WTC11 (cell line): ENCODE data around the gene ROR2. TPM values are rescaled to one million over a fixed set of nuclear protein-coding genes. Genes with fewer than 3 reads are reported as not detected.

Experiments used
- ATAC-seq: fragments of 200-7000 bp; cut with Tn5 transposase; 2 replicates; pipeline ENCODE4 v1.10.0; 2021; ENCODE audit warnings: mild to moderate bottlenecking, moderate library complexity
- CTCF ChIA-PET: fragments of 300-600 bp; sonication (Branson Sonifier 250); formaldehyde crosslinking; loops from one replicate; lab custom pipeline; 2021; ENCODE audit warnings: antibody characterized with exemption; lab: Charles Lee
- POLR2A ChIA-PET: fragments of 350-600 bp; sonication (Branson Sonifier 250); formaldehyde crosslinking; loops from one replicate; lab custom pipeline; 2021; ENCODE audit warnings: antibody characterized with exemption; lab: Charles Lee
- DNase-seq: peaks from one replicate; pipeline ENCODE4 v3.0.0; 2021; ENCODE audit warnings: low spot score
- H3K27ac Mint-ChIP-seq: 2 replicates; pipeline ENCODE4 v1.8.0; 2021; ENCODE audit warnings: mixed read lengths
- H3K27me3 Mint-ChIP-seq: 2 replicates; pipeline ENCODE4 v1.8.0; 2021; ENCODE audit warnings: low read depth, mild to moderate bottlenecking, moderate library complexity, mixed read lengths
- H3K36me3 Mint-ChIP-seq: 2 replicates; pipeline ENCODE4 v1.8.0; 2021; ENCODE audit warnings: mixed read lengths
- H3K4me1 Mint-ChIP-seq: 2 replicates; pipeline ENCODE4 v1.8.0; 2022; ENCODE audit warnings: mixed read lengths
- H3K4me3 Mint-ChIP-seq: 2 replicates; pipeline ENCODE4 v1.8.0; 2021; ENCODE audit warnings: mild to moderate bottlenecking, moderate library complexity, mixed read lengths
- H3K9me3 Mint-ChIP-seq: 2 replicates; pipeline ENCODE4 v1.8.0; 2021; ENCODE audit warnings: mixed read lengths
- GRHL2 ChIP-seq: fragments of 250-450 bp; sonication (Bioruptor Pico); IDR thresholded peaks from 2 replicates; pipeline ENCODE4 v1.8.0; 2022; ENCODE audit warnings: mild to moderate bottlenecking, moderate library complexity; ENCODE audit not compliant: insufficient replicate concordance, severe bottlenecking
- MYBL2 ChIP-seq: sonication (generic); formaldehyde crosslinking; IDR thresholded peaks from 2 replicates; pipeline ENCODE4 v1.8.1; 2023; ENCODE audit warnings: mild to moderate bottlenecking, moderate library complexity, missing genetic modification reagents
- NFATC4 ChIP-seq: fragments of 250-450 bp; sonication (Bioruptor Pico); IDR thresholded peaks from 2 replicates; pipeline ENCODE4 v1.9.0; 2021; ENCODE audit warnings: mild to moderate bottlenecking
- RORB ChIP-seq: fragments of 250-450 bp; sonication (Bioruptor Pico); IDR thresholded peaks from 2 replicates; pipeline ENCODE4 v1.9.0; 2021; ENCODE audit warnings: mild to moderate bottlenecking
- SMAD3 ChIP-seq: sonication (generic); formaldehyde crosslinking; IDR thresholded peaks from 2 replicates; pipeline ENCODE4 v1.8.0; 2022; ENCODE audit warnings: missing genetic modification reagents, mild to moderate bottlenecking, borderline replicate concordance
- TEAD1 ChIP-seq: sonication (generic); formaldehyde crosslinking; IDR thresholded peaks from 2 replicates; pipeline ENCODE4 v1.8.0; 2022; ENCODE audit warnings: mild to moderate bottlenecking, missing genetic modification reagents
- ZBTB21 ChIP-seq: sonication (generic); formaldehyde crosslinking; IDR thresholded peaks from 2 replicates; pipeline ENCODE4 v1.8.1; 2023; ENCODE audit warnings: mild to moderate bottlenecking, missing genetic modification reagents, borderline replicate concordance
- ZNF263 ChIP-seq: sonication (generic); formaldehyde crosslinking; IDR thresholded peaks from 2 replicates; pipeline ENCODE4 v1.8.1; 2022; ENCODE audit warnings: low read depth, mild to moderate bottlenecking, moderate library complexity, missing genetic modification reagents
- total RNA-seq: library from RNA; stranded (reverse); gene quantifications from 3 replicates; pipeline ENCODE4 v1.2.3, GENCODE V29; 2021
- TF ChIP-seq, protein P1 (sequence below): sonication (generic); formaldehyde crosslinking; IDR thresholded peaks from 2 replicates; pipeline ENCODE4 v1.8.1; 2023; ENCODE audit warnings: mild to moderate bottlenecking, missing genetic modification reagents
- TF ChIP-seq, protein P2 (sequence below): fragments of 250-450 bp; sonication (Bioruptor Pico); IDR thresholded peaks from 2 replicates; pipeline ENCODE4 v1.9.0; 2021; ENCODE audit warnings: mild to moderate bottlenecking
- TF ChIP-seq, protein P3 (sequence below): sonication (generic); formaldehyde crosslinking; IDR thresholded peaks from 2 replicates; pipeline ENCODE4 v1.8.1; 2022; ENCODE audit warnings: mild to moderate bottlenecking, moderate library complexity, missing genetic modification reagents
- TF ChIP-seq, protein P4 (sequence below): sonication (generic); formaldehyde crosslinking; IDR thresholded peaks from 2 replicates; pipeline ENCODE4 v1.8.0; 2023; ENCODE audit warnings: missing genetic modification reagents
- TF ChIP-seq, protein P5 (sequence below): sonication (generic); formaldehyde crosslinking; IDR thresholded peaks from 2 replicates; pipeline ENCODE4 v1.8.1; 2022; ENCODE audit warnings: mild to moderate bottlenecking, missing genetic modification reagents, moderate library complexity, borderline replicate concordance
- TF ChIP-seq, protein P6 (sequence below): fragments of 250-450 bp; sonication (Bioruptor Pico); IDR thresholded peaks from 2 replicates; pipeline ENCODE4 v1.9.0; 2021; ENCODE audit warnings: moderate library complexity, mild to moderate bottlenecking, inconsistent platforms, borderline replicate concordance
- TF ChIP-seq, protein P7 (sequence below): sonication (generic); formaldehyde crosslinking; conservative IDR thresholded peaks from 2 replicates; pipeline ENCODE4 v1.8.1; 2022; ENCODE audit warnings: mild to moderate bottlenecking, missing genetic modification reagents
- TF ChIP-seq, protein P8 (sequence below): fragments of 250-450 bp; sonication (Bioruptor Pico); IDR thresholded peaks from 2 replicates; pipeline ENCODE4 v1.8.0; 2021; ENCODE audit warnings: mild to moderate bottlenecking
- TF ChIP-seq, protein P9 (sequence below): sonication (generic); formaldehyde crosslinking; IDR thresholded peaks from 2 replicates; pipeline ENCODE4 v1.8.0; 2022; ENCODE audit warnings: mild to moderate bottlenecking, missing genetic modification reagents

Gene ROR2
- total RNA-seq, 1 experiment from 2014 or later, result 19.8 TPM

DNA sequence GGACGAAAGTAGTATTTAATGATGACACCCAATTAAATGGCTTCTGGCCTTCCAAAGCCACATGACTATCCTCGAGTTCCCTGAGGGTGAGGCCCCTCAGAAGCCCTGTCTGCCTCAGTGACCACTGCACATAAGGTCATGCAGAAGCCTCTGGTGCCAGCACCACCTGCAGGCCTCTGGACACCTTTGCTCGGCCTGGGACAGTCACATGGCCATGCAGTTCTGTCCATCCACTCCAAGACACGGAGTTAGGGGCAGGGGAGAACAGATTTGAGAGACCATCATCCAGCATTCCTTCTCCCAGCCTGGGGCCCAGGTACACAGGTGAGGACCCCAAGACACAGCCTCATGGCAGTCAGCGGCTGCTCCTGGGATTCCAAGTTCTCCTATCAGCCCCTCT is 145.0 kb downstream of the ROR2 start (continued):
- TF ChIP-seq, protein P1, sequence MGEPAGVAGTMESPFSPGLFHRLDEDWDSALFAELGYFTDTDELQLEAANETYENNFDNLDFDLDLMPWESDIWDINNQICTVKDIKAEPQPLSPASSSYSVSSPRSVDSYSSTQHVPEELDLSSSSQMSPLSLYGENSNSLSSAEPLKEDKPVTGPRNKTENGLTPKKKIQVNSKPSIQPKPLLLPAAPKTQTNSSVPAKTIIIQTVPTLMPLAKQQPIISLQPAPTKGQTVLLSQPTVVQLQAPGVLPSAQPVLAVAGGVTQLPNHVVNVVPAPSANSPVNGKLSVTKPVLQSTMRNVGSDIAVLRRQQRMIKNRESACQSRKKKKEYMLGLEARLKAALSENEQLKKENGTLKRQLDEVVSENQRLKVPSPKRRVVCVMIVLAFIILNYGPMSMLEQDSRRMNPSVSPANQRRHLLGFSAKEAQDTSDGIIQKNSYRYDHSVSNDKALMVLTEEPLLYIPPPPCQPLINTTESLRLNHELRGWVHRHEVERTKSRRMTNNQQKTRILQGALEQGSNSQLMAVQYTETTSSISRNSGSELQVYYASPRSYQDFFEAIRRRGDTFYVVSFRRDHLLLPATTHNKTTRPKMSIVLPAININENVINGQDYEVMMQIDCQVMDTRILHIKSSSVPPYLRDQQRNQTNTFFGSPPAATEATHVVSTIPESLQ, result no peak
- TF ChIP-seq, protein P2, sequence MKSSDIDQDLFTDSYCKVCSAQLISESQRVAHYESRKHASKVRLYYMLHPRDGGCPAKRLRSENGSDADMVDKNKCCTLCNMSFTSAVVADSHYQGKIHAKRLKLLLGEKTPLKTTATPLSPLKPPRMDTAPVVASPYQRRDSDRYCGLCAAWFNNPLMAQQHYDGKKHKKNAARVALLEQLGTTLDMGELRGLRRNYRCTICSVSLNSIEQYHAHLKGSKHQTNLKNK (CRISPR knock-in tag), result no peak

DNA sequence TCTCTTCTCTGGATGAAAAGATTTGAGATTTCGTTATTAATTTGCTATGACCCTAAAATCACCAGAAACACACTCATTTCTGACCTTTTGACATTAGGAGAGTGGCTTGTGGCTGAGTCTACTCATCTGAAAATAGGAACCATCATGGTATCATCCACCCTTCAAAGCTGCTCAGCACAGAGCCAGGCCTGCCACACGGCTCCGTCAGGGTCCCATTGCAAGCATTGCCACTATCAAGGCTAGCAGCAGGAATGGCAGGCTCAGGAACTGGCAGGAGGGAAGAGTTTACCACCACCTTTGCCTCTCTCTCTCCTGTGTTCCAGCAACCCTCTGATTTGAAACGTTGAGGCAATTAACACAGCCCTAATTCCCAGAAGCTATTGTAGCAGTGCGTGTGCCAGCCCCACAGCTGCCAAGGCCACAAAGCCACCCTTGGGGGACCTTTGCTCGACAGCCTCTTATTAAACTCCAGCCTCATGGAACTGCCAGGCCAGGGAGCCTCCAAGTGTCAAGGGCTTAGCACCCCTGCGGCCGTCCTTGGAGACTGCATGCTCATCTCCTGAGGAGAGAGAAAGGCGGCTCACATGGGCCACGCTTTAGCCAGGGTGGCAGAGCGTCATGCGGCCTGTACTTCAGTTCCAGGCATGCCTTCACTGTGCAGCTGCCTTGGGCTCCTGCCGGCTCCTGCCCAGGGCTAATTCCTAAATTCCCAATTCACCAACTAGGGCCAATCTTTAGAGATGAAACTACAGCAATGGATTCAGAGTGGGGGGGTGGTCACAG is 145.9 kb downstream of the ROR2 start:
- TF ChIP-seq NFATC4 (CRISPR knock-in tag), result no peak
- TF ChIP-seq, protein P3, sequence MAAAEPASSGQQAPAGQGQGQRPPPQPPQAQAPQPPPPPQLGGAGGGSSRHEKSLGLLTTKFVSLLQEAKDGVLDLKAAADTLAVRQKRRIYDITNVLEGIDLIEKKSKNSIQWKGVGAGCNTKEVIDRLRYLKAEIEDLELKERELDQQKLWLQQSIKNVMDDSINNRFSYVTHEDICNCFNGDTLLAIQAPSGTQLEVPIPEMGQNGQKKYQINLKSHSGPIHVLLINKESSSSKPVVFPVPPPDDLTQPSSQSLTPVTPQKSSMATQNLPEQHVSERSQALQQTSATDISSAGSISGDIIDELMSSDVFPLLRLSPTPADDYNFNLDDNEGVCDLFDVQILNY (CRISPR knock-in tag), result no peak
- no peak for TF ChIP-seq RORB (CRISPR knock-in tag)
- TF ChIP-seq, protein P4, sequence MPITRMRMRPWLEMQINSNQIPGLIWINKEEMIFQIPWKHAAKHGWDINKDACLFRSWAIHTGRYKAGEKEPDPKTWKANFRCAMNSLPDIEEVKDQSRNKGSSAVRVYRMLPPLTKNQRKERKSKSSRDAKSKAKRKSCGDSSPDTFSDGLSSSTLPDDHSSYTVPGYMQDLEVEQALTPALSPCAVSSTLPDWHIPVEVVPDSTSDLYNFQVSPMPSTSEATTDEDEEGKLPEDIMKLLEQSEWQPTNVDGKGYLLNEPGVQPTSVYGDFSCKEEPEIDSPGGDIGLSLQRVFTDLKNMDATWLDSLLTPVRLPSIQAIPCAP (CRISPR knock-in tag), result no peak
- TF ChIP-seq, protein P5, sequence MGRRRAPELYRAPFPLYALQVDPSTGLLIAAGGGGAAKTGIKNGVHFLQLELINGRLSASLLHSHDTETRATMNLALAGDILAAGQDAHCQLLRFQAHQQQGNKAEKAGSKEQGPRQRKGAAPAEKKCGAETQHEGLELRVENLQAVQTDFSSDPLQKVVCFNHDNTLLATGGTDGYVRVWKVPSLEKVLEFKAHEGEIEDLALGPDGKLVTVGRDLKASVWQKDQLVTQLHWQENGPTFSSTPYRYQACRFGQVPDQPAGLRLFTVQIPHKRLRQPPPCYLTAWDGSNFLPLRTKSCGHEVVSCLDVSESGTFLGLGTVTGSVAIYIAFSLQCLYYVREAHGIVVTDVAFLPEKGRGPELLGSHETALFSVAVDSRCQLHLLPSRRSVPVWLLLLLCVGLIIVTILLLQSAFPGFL, result no peak
- TF ChIP-seq, protein P6, sequence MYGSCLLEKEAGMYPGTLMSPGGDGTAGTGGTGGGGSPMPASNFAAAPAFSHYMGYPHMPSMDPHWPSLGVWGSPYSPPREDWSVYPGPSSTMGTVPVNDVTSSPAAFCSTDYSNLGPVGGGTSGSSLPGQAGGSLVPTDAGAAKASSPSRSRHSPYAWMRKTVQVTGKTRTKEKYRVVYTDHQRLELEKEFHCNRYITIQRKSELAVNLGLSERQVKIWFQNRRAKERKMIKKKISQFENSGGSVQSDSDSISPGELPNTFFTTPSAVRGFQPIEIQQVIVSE (CRISPR knock-in tag), result no peak
- no peak for TF ChIP-seq MYBL2
- TF ChIP-seq GRHL2 (CRISPR knock-in tag), result no peak
- TF ChIP-seq, protein P7, sequence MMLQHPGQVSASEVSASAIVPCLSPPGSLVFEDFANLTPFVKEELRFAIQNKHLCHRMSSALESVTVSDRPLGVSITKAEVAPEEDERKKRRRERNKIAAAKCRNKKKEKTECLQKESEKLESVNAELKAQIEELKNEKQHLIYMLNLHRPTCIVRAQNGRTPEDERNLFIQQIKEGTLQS (CRISPR knock-in tag), result no peak
- TF ChIP-seq TEAD1 (CRISPR knock-in tag), result no peak
- TF ChIP-seq SMAD3, result no peak
- TF ChIP-seq ZNF263, result no peak
- no peak for TF ChIP-seq ZBTB21 (CRISPR knock-in tag)
- TF ChIP-seq, protein P8, sequence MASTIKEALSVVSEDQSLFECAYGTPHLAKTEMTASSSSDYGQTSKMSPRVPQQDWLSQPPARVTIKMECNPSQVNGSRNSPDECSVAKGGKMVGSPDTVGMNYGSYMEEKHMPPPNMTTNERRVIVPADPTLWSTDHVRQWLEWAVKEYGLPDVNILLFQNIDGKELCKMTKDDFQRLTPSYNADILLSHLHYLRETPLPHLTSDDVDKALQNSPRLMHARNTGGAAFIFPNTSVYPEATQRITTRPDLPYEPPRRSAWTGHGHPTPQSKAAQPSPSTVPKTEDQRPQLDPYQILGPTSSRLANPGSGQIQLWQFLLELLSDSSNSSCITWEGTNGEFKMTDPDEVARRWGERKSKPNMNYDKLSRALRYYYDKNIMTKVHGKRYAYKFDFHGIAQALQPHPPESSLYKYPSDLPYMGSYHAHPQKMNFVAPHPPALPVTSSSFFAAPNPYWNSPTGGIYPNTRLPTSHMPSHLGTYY (CRISPR knock-in tag), result no peak
- TF ChIP-seq, protein P9, sequence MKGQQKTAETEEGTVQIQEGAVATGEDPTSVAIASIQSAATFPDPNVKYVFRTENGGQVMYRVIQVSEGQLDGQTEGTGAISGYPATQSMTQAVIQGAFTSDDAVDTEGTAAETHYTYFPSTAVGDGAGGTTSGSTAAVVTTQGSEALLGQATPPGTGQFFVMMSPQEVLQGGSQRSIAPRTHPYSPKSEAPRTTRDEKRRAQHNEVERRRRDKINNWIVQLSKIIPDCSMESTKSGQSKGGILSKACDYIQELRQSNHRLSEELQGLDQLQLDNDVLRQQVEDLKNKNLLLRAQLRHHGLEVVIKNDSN (CRISPR knock-in tag), result no peak
- TF ChIP-seq, all 79 proteins: peak for 0
- no peaks in the 10 kb centered on the region for H3K36me3 Mint-ChIP-seq
- H3K27ac Mint-ChIP-seq, result peak overlapping the region; percentile 76; the same call in 1 of the 2 replicates
- no peak for ATAC-seq
- H3K9me3 Mint-ChIP-seq, result no peaks in the 10 kb centered on the region
- H3K4me3 Mint-ChIP-seq, result no peak overlapping the region
- H3K27me3 Mint-ChIP-seq, result no peaks in the 10 kb centered on the region
- ChIA-PET CTCF (interaction anchor here (1.5 kb wide), 1 partner anchor 150 kb away, joined by 5 read pairs; no protein-coding TSS in a partner anchor), POLR2A (no interaction called here)
- DNase-seq, result no peak
- peaks cover 4% of the 10 kb centered on the region; the same call in 1 of the 2 replicates for H3K4me1 Mint-ChIP-seq
